ENCODE measurements around the gene NDUFA9.

DNA sequence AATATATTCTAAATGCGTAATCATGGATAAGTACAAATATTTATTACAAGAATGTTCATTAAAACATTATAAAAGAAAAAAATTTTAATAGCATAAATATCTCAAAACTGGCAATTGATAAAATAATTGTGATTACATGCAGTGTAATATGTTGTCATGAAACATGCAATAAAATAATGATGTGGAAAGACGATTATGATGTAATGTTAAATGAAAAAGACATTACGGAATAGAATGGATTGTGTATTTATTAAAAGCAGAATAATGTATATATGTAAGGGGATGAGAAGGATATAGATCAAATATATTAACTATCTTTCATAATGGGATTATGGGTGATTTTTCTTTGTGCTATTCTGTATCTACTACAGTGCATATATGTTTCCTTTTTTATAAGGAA lies 32.8 kb downstream of the NDUFA9 start:
- TF ChIP-seq, protein P1, sequence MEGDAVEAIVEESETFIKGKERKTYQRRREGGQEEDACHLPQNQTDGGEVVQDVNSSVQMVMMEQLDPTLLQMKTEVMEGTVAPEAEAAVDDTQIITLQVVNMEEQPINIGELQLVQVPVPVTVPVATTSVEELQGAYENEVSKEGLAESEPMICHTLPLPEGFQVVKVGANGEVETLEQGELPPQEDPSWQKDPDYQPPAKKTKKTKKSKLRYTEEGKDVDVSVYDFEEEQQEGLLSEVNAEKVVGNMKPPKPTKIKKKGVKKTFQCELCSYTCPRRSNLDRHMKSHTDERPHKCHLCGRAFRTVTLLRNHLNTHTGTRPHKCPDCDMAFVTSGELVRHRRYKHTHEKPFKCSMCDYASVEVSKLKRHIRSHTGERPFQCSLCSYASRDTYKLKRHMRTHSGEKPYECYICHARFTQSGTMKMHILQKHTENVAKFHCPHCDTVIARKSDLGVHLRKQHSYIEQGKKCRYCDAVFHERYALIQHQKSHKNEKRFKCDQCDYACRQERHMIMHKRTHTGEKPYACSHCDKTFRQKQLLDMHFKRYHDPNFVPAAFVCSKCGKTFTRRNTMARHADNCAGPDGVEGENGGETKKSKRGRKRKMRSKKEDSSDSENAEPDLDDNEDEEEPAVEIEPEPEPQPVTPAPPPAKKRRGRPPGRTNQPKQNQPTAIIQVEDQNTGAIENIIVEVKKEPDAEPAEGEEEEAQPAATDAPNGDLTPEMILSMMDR (IDR thresholded peaks at IDR 0.05) = no peak
- no peak for TF ChIP-seq ZFX (IDR thresholded peaks at IDR 0.05; ENCODE audit: borderline replicate concordance)

Data from 22Rv1 (cell line).